HL-60 (cell line): ENCODE measurements around the gene CACNG8.

Experiments used
- DNase-seq, 2 experiments: peaks; one replicate each; pipeline ENCODE4 v3.0.0-alpha.2; 2010 to 2020; ENCODE audit warnings: low read depth in 1 of 2, low spot score in 1 of 2
- H3K27ac ChIP-seq: fragments of 250-450 bp; sonication (Bioruptor Pico); replicated peaks from 2 replicates; pipeline ENCODE4 v1.5.1; 2020; ENCODE audit warnings: mild to moderate bottlenecking, moderate library complexity
- H3K27me3 ChIP-seq: fragments of 250-450 bp; sonication (Bioruptor Pico); 2 replicates; pipeline ENCODE4 v1.5.1; 2021; ENCODE audit warnings: mild to moderate bottlenecking, moderate library complexity; ENCODE audit not compliant: insufficient read depth, poor library complexity, severe bottlenecking
- H3K4me3 ChIP-seq: replicated peaks from 2 replicates; pipeline ENCODE4 v1.5.1; 2011; ENCODE audit warnings: mild to moderate bottlenecking, control low read depth, low read length; ENCODE audit not compliant: insufficient read depth
- CTCF ChIP-seq: IDR thresholded peaks from one replicate; pipeline ENCODE4 v1.5.1; 2011; ENCODE audit warnings: low read length, control low read depth, inconsistent platforms; ENCODE audit not compliant: insufficient read depth
- GABPA ChIP-seq: IDR thresholded peaks from 2 replicates; pipeline ENCODE4 v1.6.1; 2012; ENCODE audit warnings: low read depth
- POLR2AphosphoS5 ChIP-seq: IDR thresholded peaks from 2 replicates; pipeline ENCODE4 v1.6.1; 2012; ENCODE audit warnings: low read depth
- REST ChIP-seq: IDR thresholded peaks from 2 replicates; pipeline ENCODE4 v1.6.1; 2012; ENCODE audit warnings: low read depth; ENCODE audit not compliant: insufficient replicate concordance
- SPI1 ChIP-seq: IDR thresholded peaks from 2 replicates; pipeline ENCODE4 v1.6.1; 2012; ENCODE audit warnings: low read depth, mild to moderate bottlenecking, borderline replicate concordance

CACNG8 gene

DNA sequence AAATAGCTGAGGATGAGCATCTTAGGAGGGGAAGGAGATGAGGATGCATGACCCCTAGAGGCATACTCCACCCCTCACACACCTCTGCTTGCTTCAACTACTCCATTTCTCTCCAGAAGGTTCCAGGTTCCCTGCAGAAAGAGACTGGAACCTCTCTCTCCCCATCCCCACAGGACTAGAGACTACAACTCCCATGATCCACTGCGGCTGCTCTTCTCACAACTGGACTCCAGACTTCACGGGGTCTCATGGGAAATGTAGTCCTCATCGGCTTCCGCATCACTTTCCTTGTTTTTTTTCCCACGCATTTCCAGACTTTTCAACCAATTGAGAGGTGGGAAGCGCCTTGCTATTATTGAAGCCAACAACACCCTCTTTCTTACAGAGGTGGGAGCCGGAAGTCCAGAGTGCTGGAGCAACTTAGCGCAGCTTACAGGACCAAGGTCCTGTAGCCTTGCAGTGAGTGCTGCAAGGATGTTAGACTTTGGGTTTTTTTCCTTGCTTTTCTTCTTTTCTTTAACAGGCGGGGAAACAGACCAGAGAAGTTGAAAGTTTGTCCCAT lies 14.8 kb downstream of the CACNG8 start:
- no peak overlapping the region for H3K4me3 ChIP-seq
- no peak overlapping the region for H3K27ac ChIP-seq
- TF ChIP-seq POLR2AphosphoS5 (no peak), GABPA (no peak), SPI1 (no peak; the same call in 1 of the 2 replicates)
- DNase-seq = peak; percentile 31 to 71
- H3K27me3 ChIP-seq = peaks cover 42% of the 10 kb centered on the region

DNA sequence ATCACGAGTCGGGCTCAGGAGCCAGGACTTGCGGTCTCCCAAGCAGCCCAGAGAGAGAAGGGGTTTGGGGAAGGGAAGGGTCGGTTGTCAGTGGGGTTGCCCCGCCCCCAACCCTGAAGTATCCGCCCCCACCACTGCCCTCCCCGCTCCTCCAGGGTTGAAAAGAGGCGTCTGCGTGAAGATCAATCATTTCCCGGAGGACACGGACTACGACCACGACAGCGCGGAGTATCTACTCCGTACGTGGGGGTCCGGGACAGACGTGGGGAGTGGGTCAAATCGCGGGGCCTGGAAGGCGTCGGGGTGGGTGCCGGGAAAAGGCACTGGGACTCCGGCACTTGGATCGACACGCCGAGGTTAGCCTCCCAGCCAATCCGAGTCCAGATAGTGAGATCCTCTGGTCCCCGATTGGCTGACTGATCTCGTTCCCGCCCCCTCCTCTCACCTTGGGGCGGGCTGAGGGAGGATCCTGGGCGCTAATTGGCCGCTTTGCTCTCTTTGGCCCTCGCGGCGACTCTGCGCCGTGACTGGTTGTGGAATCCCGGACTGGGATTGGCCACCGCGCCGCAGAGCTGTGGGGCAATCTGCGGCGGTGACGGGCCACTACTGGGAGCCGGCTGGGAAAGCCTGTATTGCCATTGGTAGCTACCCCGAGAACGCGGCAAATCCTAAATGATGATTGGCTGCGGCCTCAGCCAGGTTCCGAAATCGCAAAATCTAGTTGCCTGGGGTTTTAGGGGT lies 15.4 kb downstream of the CACNG8 start:
- H3K27me3 ChIP-seq = peaks cover 43% of the 10 kb centered on the region
- TF ChIP-seq SPI1 = no peak
- TF ChIP-seq POLR2AphosphoS5 = no peak
- TF ChIP-seq REST = no peak
- TF ChIP-seq CTCF = no peak
- no peak for TF ChIP-seq GABPA
- H3K27ac ChIP-seq = no peak overlapping the region
- H3K4me3 ChIP-seq = no peak overlapping the region
- no peak for DNase-seq

GRCh38 chr19:53978975-53979801 lies 16.5 kb downstream of the CACNG8 start:
- Histone ChIP-seq H3K27ac (no peak overlapping the region), H3K27me3 (peaks cover 48% of the 10 kb centered on the region), H3K4me3 (no peak overlapping the region)
- TF ChIP-seq SPI1 (no peak), POLR2AphosphoS5 (no peak), GABPA (no peak), REST (no peak), CTCF (no peak)
- DNase-seq = no peak

- peaks cover 48% of the 10 kb centered on the region for H3K27me3 ChIP-seq
- no peak for TF ChIP-seq GABPA
- TF ChIP-seq REST = no peak
- TF ChIP-seq POLR2AphosphoS5 = no peak
- TF ChIP-seq CTCF = no peak
- TF ChIP-seq SPI1 = no peak
- H3K4me3 ChIP-seq = no peak overlapping the region
- H3K27ac ChIP-seq = no peak overlapping the region
- no peak for DNase-seq
These were observed 18.0 kb downstream of the CACNG8 start for GRCh38 chr19:53980539-53981375.
